Measurements from ENCODE around the gene TBC1D22A. TPM values are rescaled to one million over a fixed set of nuclear protein-coding genes. Genes with fewer than 3 reads are reported as not detected.
"Not testable (repeated sequence)": the region's sequence is repeated elsewhere in the genome, so short reads cannot be mapped to it uniquely, and the experiment has no call there.

TBC1D22A gene
- total and polyA plus RNA-seq, 2 donors = 11.8 to 25.7 TPM

GRCh38 chr22:47114813-47115517 is 352.5 kb downstream of the TBC1D22A start:
- 97% methylated on average over 20 of the region's 20 CpGs for WGBS
- H3K27ac ChIP-seq (ENCODE audit: low read depth in 1 of 2, low read length in 1 of 2) = no peak overlapping the region
- peaks cover 4 to 13% of the 10 kb centered on the region in 2 donors for H3K36me3 ChIP-seq (ENCODE audit: control insufficient read depth in 2 of 2, insufficient read depth in 2 of 2, low read length in 1 of 2)

GRCh38 chr22:47115518-47115890 is 353.1 kb downstream of the TBC1D22A start:
- Histone ChIP-seq H3K36me3 (ENCODE audit: control insufficient read depth in 2 of 2, insufficient read depth in 2 of 2, low read length in 1 of 2) (peaks cover 4 to 13% of the 10 kb centered on the region in 2 donors), H3K9me3 (ENCODE audit: control insufficient read depth in 2 of 2, insufficient read depth in 1 of 2, low read length in 1 of 2) (no peaks in the 10 kb centered on the region), H3K27me3 (ENCODE audit: control insufficient read depth in 2 of 2, insufficient read depth in 1 of 2, low read length in 1 of 2) (no peaks in the 10 kb centered on the region), H3K27ac (ENCODE audit: low read depth in 1 of 2, low read length in 1 of 2) (no peak overlapping the region), H3K4me1 (ENCODE audit: control insufficient read depth in 2 of 2, insufficient read depth in 2 of 2, low read length in 2 of 2) (peaks cover 0 to 18% of the 10 kb centered on the region in 2 donors), H3K4me3 (ENCODE audit: low read length in 2 of 2) (no peak overlapping the region)
- 94% methylated on average over 14 of the region's 14 CpGs for WGBS
- DNase-seq (ENCODE audit: low read depth in 6 of 9, low spot score in 9 of 9) = no peak

More at GRCh38 chr22:47114813-47115517, 352.5 kb downstream of the TBC1D22A start:
- Histone ChIP-seq H3K9me3 (ENCODE audit: control insufficient read depth in 2 of 2, insufficient read depth in 1 of 2, low read length in 1 of 2) (no peaks in the 10 kb centered on the region), H3K27me3 (ENCODE audit: control insufficient read depth in 2 of 2, insufficient read depth in 1 of 2, low read length in 1 of 2) (no peaks in the 10 kb centered on the region), H3K4me1 (ENCODE audit: control insufficient read depth in 2 of 2, insufficient read depth in 2 of 2, low read length in 2 of 2) (peaks cover 0 to 18% of the 10 kb centered on the region in 2 donors), H3K4me3 (ENCODE audit: low read length in 2 of 2) (no peak overlapping the region)
- DNase-seq (ENCODE audit: low read depth in 6 of 9, low spot score in 9 of 9) = no peak

- no peak for DNase-seq (ENCODE audit: low read depth in 6 of 9, low spot score in 9 of 9)
- peaks cover 0 to 18% of the 10 kb centered on the region in 2 donors for H3K4me1 ChIP-seq (ENCODE audit: control insufficient read depth in 2 of 2, insufficient read depth in 2 of 2, low read length in 2 of 2)
- H3K36me3 ChIP-seq (ENCODE audit: control insufficient read depth in 2 of 2, insufficient read depth in 2 of 2, low read length in 1 of 2) = peaks cover 4 to 13% of the 10 kb centered on the region in 2 donors
- no peak overlapping the region for H3K4me3 ChIP-seq (ENCODE audit: low read length in 2 of 2)
- 98% methylated on average over 13 of the region's 13 CpGs for WGBS
- no peak overlapping the region for H3K27ac ChIP-seq (ENCODE audit: low read depth in 1 of 2, low read length in 1 of 2)
- H3K27me3 ChIP-seq (ENCODE audit: control insufficient read depth in 2 of 2, insufficient read depth in 1 of 2, low read length in 1 of 2) = no peaks in the 10 kb centered on the region
- H3K9me3 ChIP-seq (ENCODE audit: control insufficient read depth in 2 of 2, insufficient read depth in 1 of 2, low read length in 1 of 2) = no peaks in the 10 kb centered on the region
Measured at GRCh38 chr22:47115921-47116320, 353.5 kb downstream of the TBC1D22A start.

- Histone ChIP-seq H3K36me3 (ENCODE audit: control insufficient read depth in 2 of 2, insufficient read depth in 2 of 2, low read length in 1 of 2) (peaks cover under 1 to 13% of the 10 kb centered on the region in 2 donors), H3K4me3 (ENCODE audit: low read length in 2 of 2) (no peak overlapping the region), H3K9me3 (ENCODE audit: control insufficient read depth in 2 of 2, insufficient read depth in 1 of 2, low read length in 1 of 2) (no peaks in the 10 kb centered on the region), H3K27me3 (ENCODE audit: control insufficient read depth in 2 of 2, insufficient read depth in 1 of 2, low read length in 1 of 2) (no peaks in the 10 kb centered on the region), H3K27ac (ENCODE audit: low read depth in 1 of 2, low read length in 1 of 2) (no peak overlapping the region), H3K4me1 (ENCODE audit: control insufficient read depth in 2 of 2, insufficient read depth in 2 of 2, low read length in 2 of 2) (peaks cover 0 to 18% of the 10 kb centered on the region in 2 donors)
- no peak for DNase-seq (ENCODE audit: low read depth in 6 of 9, low spot score in 9 of 9)
- WGBS = 97% methylated on average over 28 of the region's 28 CpGs
Measured at GRCh38 chr22:47116426-47117341, 354.2 kb downstream of the TBC1D22A start.

- WGBS = 97% methylated on average over 13 of the region's 18 CpGs
Measured at GRCh38 chr22:47117442-47117841, 355.0 kb downstream of the TBC1D22A start.

GRCh38 chr22:47119181-47119580 is 356.7 kb downstream of the TBC1D22A start:
- H3K4me1 ChIP-seq (ENCODE audit: control insufficient read depth in 2 of 2, insufficient read depth in 2 of 2, low read length in 2 of 2) = peaks cover 0 to 29% of the 10 kb centered on the region in 2 donors
- H3K4me3 ChIP-seq (ENCODE audit: low read length in 2 of 2) = no peak overlapping the region
- no peaks in the 10 kb centered on the region for H3K9me3 ChIP-seq (ENCODE audit: control insufficient read depth in 2 of 2, insufficient read depth in 1 of 2, low read length in 1 of 2)
- no peak for DNase-seq (ENCODE audit: low read depth in 6 of 9, low spot score in 9 of 9)
- no peaks in the 10 kb centered on the region for H3K27me3 ChIP-seq (ENCODE audit: control insufficient read depth in 2 of 2, insufficient read depth in 1 of 2, low read length in 1 of 2)
- 86% methylated on average over 8 of the region's 8 CpGs for WGBS
- H3K36me3 ChIP-seq (ENCODE audit: control insufficient read depth in 2 of 2, insufficient read depth in 2 of 2, low read length in 1 of 2) = peaks cover 0 to 4% of the 10 kb centered on the region in 2 donors
- H3K27ac ChIP-seq (ENCODE audit: low read depth in 1 of 2, low read length in 1 of 2) = no peak overlapping the region

More at GRCh38 chr22:47117442-47117841, 355.0 kb downstream of the TBC1D22A start:
- peaks cover 0 to 20% of the 10 kb centered on the region in 2 donors for H3K4me1 ChIP-seq (ENCODE audit: control insufficient read depth in 2 of 2, insufficient read depth in 2 of 2, low read length in 2 of 2)
- H3K27me3 ChIP-seq (ENCODE audit: control insufficient read depth in 2 of 2, insufficient read depth in 1 of 2, low read length in 1 of 2); H3K9me3 ChIP-seq (ENCODE audit: control insufficient read depth in 2 of 2, insufficient read depth in 1 of 2, low read length in 1 of 2); H3K4me3 ChIP-seq (ENCODE audit: low read length in 2 of 2); DNase-seq (ENCODE audit: low read depth in 6 of 9, low spot score in 9 of 9); H3K27ac ChIP-seq (ENCODE audit: low read depth in 1 of 2, low read length in 1 of 2): not testable (repeated sequence)
- peaks cover 0 to 10% of the 10 kb centered on the region in 2 donors for H3K36me3 ChIP-seq (ENCODE audit: control insufficient read depth in 2 of 2, insufficient read depth in 2 of 2, low read length in 1 of 2)

GRCh38 chr22:47120399-47120798 is 357.9 kb downstream of the TBC1D22A start:
- Histone ChIP-seq H3K9me3 (ENCODE audit: control insufficient read depth in 2 of 2, insufficient read depth in 1 of 2, low read length in 1 of 2) (no peaks in the 10 kb centered on the region), H3K36me3 (ENCODE audit: control insufficient read depth in 2 of 2, insufficient read depth in 2 of 2, low read length in 1 of 2) (peaks cover 0 to 4% of the 10 kb centered on the region in 2 donors), H3K4me3 (ENCODE audit: low read length in 2 of 2) (no peak overlapping the region), H3K27me3 (ENCODE audit: control insufficient read depth in 2 of 2, insufficient read depth in 1 of 2, low read length in 1 of 2) (no peaks in the 10 kb centered on the region), H3K27ac (ENCODE audit: low read depth in 1 of 2, low read length in 1 of 2) (no peak overlapping the region), H3K4me1 (ENCODE audit: control insufficient read depth in 2 of 2, insufficient read depth in 2 of 2, low read length in 2 of 2) (peaks cover 0 to 36% of the 10 kb centered on the region in 2 donors)
- 98% methylated on average over 2 of the region's 2 CpGs for WGBS
- no peak for DNase-seq (ENCODE audit: low read depth in 6 of 9, low spot score in 9 of 9)

- WGBS = 98% methylated on average over 11 of the region's 11 CpGs
- no peak overlapping the region for H3K4me3 ChIP-seq (ENCODE audit: low read length in 2 of 2)
- H3K27ac ChIP-seq (ENCODE audit: low read depth in 1 of 2, low read length in 1 of 2) = no peak overlapping the region
- peaks cover 0 to 36% of the 10 kb centered on the region in 2 donors for H3K4me1 ChIP-seq (ENCODE audit: control insufficient read depth in 2 of 2, insufficient read depth in 2 of 2, low read length in 2 of 2)
- no peak for DNase-seq (ENCODE audit: low read depth in 6 of 9, low spot score in 9 of 9)
- H3K27me3 ChIP-seq (ENCODE audit: control insufficient read depth in 2 of 2, insufficient read depth in 1 of 2, low read length in 1 of 2) = no peaks in the 10 kb centered on the region
- H3K9me3 ChIP-seq (ENCODE audit: control insufficient read depth in 2 of 2, insufficient read depth in 1 of 2, low read length in 1 of 2) = no peaks in the 10 kb centered on the region
- H3K36me3 ChIP-seq (ENCODE audit: control insufficient read depth in 2 of 2, insufficient read depth in 2 of 2, low read length in 1 of 2) = no peaks in the 10 kb centered on the region
Measured at GRCh38 chr22:47121791-47122190, 359.3 kb downstream of the TBC1D22A start.
